ENCODE measurements around the gene CRIP2.
A peak's percentile ranks its signal among the peaks of the same experiment; 100 is the strongest.

CRIP2 gene

DNA sequence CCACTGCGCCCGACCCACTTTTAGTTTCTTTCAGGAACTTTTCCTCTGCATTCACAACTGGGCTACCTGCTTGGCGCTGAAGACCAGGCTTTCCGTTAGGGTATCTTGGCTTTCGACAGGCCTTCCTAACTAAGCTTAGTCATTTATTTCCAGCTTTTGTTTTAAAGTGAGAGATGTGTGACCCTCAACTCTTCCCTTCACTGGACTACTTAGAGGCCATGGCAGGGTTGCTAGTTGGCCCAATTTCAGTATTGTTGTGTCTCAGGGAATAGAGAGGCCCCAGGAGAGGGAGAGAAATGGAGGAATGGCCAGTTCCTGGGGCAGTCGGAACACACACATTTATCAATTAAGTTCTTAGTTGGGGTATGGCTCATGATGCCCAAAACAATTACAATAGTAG is 44.6 kb upstream of the CRIP2 start:
- TF ChIP-seq CTCF (IDR thresholded peaks at IDR 0.05; ENCODE audit: low read length, missing control alignments), result no peak

GRCh38 chr14:105430565-105430964 is 44.1 kb upstream of the CRIP2 start:
- no peak overlapping the region for H3K4me3 ChIP-seq (replicated peaks; ENCODE audit: low read depth, low read length)
- TF ChIP-seq CTCF (IDR thresholded peaks at IDR 0.05; ENCODE audit: low read length, missing control alignments), result no peak
- DNase-seq (ENCODE audit: low read depth), result peak; percentile 84

More for the DNA sequence above, 44.6 kb upstream of the CRIP2 start:
- no peak overlapping the region for H3K4me3 ChIP-seq (replicated peaks; ENCODE audit: low read depth, low read length)
- DNase-seq (ENCODE audit: low read depth), result peak; percentile 80

DNA sequence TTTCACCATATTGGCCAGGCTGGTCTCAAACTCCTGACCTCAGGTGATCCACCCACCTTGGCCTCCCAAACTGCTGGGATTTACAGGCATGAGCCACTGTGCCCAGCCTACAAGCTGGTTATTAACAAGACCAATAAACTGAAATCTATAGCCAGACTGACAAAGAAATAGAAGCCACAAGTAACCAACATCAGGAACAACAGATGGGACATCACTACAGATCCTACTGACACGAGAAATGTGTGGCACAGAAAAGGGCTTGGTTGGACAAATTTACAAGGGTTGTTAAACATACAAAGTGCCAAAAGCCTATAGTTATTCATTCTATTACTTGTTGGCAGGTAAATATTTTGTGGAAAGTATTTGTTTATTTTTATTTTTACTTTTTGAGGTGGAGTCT is 43.4 kb upstream of the CRIP2 start:
- no peak for TF ChIP-seq CTCF (IDR thresholded peaks at IDR 0.05; ENCODE audit: low read length, missing control alignments)
- no peak overlapping the region for H3K4me3 ChIP-seq (replicated peaks; ENCODE audit: low read depth, low read length)
- DNase-seq (ENCODE audit: low read depth), result no peak

- no peak for DNase-seq (ENCODE audit: low read depth)
- TF ChIP-seq CTCF (IDR thresholded peaks at IDR 0.05; ENCODE audit: low read length, missing control alignments), result no peak
- no peak overlapping the region for H3K4me3 ChIP-seq (replicated peaks; ENCODE audit: low read depth, low read length)
These were observed 42.0 kb upstream of the CRIP2 start for GRCh38 chr14:105432657-105433056.

DNA sequence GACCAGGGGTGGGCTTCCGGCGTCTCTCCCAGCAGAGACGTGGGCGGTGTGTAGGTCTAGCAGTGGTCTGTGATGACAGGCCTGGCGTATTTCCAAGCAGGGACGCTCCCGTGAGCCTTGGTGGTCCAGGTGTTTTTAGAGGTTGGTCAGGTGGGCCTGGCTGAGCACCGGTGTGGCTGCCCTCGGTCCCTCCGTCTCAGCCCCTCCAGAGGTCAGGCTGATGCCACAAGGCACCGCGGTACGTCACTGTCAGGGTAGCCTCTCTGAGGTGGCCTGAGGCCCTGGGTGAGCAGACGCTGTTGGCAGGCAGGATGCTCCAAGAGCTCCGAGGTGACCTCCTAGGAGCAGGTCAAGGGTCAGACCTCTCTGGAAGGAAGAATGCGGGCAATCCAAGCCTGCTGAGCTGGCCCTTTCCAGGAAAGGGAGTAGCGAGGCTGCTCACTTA is 41.4 kb upstream of the CRIP2 start:
- no peak overlapping the region for H3K4me3 ChIP-seq (replicated peaks; ENCODE audit: low read depth, low read length)
- no peak for TF ChIP-seq CTCF (IDR thresholded peaks at IDR 0.05; ENCODE audit: low read length, missing control alignments)
- no peak for DNase-seq (ENCODE audit: low read depth)

DNA sequence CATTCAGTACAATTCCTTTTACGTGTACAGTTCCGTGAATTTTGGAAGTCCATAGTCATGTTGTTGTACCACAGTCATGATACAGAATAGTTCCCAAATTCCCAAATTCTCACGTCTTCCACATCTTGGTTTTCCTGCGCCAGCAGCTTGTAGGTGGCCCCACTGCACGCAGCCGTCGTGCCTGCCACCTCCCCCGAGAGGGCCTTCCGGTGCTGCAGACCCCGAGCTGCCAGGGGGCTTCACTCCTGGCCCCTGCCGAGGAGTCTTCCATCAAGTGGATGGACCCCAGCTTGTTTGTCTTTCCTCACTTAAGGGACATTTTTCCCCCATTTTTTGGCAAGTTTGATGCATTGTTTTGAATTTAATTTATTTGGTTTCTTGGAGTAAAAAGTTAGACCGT is 38.2 kb upstream of the CRIP2 start:
- TF ChIP-seq CTCF (IDR thresholded peaks at IDR 0.05; ENCODE audit: low read length, missing control alignments), result no peak
- H3K4me3 ChIP-seq (replicated peaks; ENCODE audit: low read depth, low read length), result no peak overlapping the region
- no peak for DNase-seq (ENCODE audit: low read depth)

- no peak for DNase-seq (ENCODE audit: low read depth)
- no peak overlapping the region for H3K4me3 ChIP-seq (replicated peaks; ENCODE audit: low read depth, low read length)
- no peak for TF ChIP-seq CTCF (IDR thresholded peaks at IDR 0.05; ENCODE audit: low read length, missing control alignments)
These were observed 37.5 kb upstream of the CRIP2 start for GRCh38 chr14:105436891-105437722.
